ENCODE measurements around the gene HPS5.

The HPS5 gene

GRCh38 chr11:18321578-18321968, 367 bp downstream of the HPS5 start:
- DNase-seq (ENCODE audit: low read depth in 2 of 3, low spot score in 1 of 3): no peak

GRCh38 chr11:18320617-18321016, 1.3 kb downstream of the HPS5 start:
- no peak for DNase-seq (ENCODE audit: low read depth in 2 of 3, low spot score in 1 of 3)

DNA sequence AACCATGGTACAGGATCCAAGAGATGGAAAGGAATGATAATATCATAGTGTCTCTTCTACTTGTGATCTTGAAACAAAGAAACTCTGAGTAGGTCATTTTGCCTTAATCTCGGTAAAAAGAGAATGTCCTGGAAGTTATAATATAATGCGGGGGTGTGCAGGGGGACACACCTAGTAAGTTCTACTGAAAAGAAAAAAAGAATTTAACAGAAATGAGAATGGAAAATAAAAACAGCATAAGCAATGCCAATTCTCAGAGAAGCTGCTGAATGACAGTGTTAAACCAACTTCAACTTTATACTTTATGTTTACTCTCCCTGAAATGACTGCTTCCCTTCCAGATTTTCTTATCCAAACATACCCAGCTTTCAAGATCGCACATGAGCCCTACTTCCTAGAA, 2.0 kb downstream of the HPS5 start:
- DNase-seq (ENCODE audit: low read depth in 2 of 3, low spot score in 1 of 3): no peak

DNA sequence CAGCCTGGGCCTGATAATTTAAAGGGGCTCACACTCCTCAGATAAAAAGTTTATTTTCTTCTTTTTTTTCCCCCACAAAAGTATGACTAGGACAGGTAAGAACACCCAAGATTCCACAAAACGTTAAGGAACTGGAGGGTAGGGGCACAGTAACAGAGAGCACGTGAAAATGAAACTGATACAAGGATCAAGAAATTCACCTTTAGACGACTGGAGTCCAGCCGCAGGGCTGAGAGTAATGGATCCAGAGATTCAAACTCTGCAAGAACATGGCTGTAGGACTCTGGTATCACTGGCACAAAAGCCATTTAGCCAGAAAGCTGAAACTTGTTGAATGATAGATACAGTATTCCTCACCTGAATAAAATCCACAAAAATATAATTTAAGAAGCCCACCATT, 4.4 kb downstream of the HPS5 start:
- DNase-seq (ENCODE audit: low read depth in 2 of 3, low spot score in 1 of 3): no peak

DNA sequence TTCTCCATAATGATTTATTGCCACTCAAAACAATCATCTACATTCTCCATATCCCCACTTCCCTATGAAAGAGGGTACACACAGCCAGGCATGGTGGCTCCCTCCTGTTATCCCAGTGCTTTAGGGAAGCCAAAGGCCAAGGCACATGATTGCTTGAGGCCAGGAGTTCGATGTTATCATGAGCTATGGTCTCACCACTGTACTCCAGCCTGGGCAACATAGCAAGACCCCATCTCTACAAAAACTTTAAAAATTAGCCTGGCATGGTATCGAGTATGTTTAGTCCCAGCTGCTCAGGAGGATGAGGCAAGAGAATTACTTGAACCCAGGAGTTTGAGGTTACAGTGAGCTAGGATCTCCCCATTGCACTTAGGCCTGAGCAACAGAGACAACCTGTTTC, 6.0 kb downstream of the HPS5 start:
- DNase-seq (ENCODE audit: low read depth in 2 of 3, low spot score in 1 of 3): no peak

- DNase-seq (ENCODE audit: low read depth in 2 of 3, low spot score in 1 of 3): no peak
Observed at GRCh38 chr11:18314784-18315523, 7.0 kb downstream of the HPS5 start.

DNA sequence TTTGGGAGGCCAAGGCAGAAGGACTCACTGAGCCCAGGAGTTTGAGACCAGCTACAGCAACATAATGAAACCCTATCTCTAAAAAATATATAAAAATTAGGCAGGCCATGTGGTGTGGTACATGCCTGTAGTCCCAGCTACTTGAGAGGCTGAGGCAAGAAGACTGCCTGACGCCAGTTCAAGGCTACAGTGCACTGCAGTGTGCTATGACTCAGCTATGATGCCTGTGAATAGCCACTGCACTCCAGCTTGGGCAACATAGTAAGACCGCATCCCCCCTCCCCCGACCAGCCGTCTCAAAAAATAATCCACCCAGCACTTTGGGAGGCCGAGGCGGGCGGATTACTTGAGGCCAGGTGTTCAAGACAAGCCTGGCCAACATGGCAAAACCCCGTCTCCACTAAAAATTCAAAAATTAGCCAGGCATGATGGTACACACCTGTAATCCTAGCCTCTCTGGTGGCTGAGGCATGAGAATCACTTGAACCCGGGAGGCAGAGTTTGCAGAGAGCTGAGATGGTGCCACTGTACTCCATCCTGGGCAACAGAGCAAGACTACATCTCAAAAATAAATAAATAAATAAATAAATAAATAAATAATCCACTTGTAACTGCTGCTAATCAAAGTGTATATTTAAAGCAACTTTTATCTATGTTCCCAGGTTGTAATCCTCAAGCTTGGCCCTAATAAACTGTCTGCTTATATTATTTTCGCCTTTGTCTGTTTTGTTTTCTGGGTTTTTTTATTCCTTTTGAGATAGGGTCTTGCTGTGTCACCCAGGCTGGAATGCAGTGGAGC, 7.8 kb downstream of the HPS5 start:
- no peak for DNase-seq (ENCODE audit: low read depth in 2 of 3, low spot score in 1 of 3)

DNA sequence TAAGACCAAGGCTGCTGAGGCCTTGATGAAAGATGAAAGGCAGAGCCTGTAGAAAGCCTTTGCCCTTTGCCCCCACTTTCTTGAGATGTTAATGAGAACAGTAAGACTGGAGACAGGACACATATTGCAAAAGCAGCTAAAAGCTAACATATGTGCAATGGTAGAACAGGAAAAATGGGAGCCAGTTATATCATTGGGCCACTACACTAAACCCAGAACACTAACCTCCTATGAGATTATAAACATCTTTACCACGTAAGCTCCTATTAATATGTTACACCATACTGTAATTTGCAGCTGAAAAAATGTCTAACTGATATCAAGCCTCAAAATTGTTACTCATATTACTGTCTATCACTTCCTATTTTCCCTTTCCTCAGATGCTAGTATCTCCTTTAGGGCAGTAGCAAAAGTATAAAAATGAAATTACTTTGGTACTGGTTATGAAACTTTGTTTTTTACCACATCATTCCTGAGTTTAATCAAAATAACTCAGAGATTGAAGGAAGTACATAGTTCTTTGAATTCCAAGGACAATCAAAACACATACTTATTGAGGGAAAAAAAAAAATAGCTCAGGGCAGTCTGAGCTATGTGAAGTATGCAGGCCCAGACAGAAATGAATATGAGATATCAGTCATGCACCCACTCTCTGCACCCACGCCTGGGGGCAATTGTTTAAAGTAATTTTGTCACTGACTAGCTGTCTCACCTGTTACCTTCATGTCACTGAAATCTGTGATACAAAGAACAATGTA, 9.1 kb downstream of the HPS5 start:
- DNase-seq (ENCODE audit: low read depth in 2 of 3, low spot score in 1 of 3): no peak

- no peak for DNase-seq (ENCODE audit: low read depth in 2 of 3, low spot score in 1 of 3)
Observed at GRCh38 chr11:18312012-18312411, 9.9 kb downstream of the HPS5 start.

GRCh38 chr11:18310800-18311340, 11.1 kb downstream of the HPS5 start:
- no peak for DNase-seq (ENCODE audit: low read depth in 2 of 3, low spot score in 1 of 3)

DNA sequence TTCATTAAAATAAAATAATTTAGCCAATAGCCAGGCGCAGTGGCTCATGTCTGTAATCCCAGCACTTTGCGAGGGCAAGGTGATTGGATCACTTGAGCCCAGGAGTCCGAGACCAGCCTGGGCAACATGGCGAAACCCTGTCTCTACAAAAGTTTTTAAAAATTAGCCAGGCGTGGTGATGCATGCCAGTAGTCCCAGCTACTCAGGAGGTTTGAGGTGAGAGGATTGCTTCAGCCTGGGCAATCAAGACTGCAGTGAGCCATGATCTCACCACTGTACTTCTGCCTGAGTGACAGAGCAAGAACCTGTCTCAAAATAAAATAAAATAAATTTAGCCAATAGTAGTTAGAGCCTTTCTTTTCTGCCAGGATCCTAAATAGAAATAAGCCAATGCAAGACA, 12.2 kb downstream of the HPS5 start:
- DNase-seq (ENCODE audit: low read depth in 2 of 3, low spot score in 1 of 3): no peak

DNA sequence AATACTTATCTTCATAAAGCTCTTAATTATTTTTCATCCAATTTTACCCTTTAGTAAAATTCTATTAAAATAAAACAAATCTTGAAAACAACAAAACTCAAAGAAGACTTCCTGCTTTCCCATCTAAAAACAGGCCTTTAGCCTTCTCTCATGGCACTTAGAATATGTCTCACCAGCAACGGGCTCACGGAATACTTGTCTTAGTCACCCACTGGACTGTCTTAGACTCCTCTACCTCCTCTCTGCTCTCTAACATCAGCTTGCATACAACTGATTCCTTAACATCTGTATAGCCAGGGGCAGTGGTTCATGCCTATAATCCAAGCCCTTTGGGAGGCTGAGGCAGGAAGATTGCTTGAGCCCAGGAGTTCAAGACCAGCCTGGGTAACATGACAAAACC, 13.7 kb downstream of the HPS5 start:
- DNase-seq (ENCODE audit: low read depth in 2 of 3, low spot score in 1 of 3): no peak

DNA sequence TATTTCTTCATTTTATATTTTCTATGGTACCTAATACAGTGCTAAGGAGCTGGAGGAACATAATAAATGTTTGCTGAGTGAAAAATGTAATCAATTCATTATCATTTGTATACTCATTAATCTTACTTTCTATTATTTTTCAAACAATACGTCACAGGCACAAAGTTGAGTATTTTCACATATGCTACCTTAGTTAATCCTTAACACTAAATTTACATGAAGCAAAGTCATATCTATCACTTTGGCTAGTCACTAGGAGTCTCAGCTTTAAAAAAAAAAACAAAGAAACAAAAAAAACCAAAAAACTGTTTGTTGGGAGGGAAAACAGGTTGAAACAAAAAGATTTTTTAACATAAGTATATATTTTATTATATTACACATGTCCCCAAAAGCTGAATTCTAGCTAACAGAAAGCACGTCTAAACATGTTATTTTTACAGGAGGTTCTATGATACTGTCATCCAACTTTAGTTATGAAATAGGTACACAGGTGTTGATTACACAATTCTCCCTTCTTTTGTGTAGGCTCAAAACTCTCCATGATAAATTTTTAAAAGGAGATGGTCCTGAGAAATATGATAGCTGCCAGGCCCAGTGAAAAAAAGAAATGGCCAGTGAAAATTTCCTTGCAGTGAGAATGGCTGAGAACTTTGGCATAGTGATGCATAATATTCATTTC, 14.3 kb downstream of the HPS5 start:
- no peak for DNase-seq (ENCODE audit: low read depth in 2 of 3, low spot score in 1 of 3)

GRCh38 chr11:18304745-18305144, 17.2 kb downstream of the HPS5 start:
- DNase-seq (ENCODE audit: low read depth in 2 of 3, low spot score in 1 of 3): no peak

DNA sequence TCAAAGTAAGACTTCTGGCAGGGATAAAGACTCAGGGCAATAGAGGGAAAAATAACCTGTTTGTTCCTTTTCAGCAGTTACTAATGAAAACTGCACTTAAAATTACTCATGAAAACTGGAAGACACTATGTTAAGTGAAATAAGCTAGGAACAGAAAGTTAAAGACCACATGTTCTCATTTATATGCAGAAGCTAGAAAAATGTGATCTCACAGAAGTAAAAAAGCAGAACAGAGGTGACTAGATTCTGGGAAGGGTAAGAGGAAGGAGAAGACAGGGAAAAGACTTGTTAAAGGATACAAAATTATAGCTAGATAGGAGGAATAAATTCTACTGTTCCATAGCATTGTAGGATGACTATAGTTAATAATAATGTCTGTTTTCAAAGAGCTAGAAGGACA, 22.2 kb downstream of the HPS5 start:
- no peak for DNase-seq (ENCODE audit: low read depth in 2 of 3, low spot score in 1 of 3)

GRCh38 chr11:18295316-18295715, 26.6 kb downstream of the HPS5 start:
- DNase-seq (ENCODE audit: low read depth in 2 of 3, low spot score in 1 of 3): no peak

- DNase-seq (ENCODE audit: low read depth in 2 of 3, low spot score in 1 of 3): no peak
Observed at GRCh38 chr11:18294862-18295261, 27.1 kb downstream of the HPS5 start.

GRCh38 chr11:18288911-18289310, 33.0 kb downstream of the HPS5 start:
- DNase-seq (ENCODE audit: low read depth in 2 of 3, low spot score in 1 of 3): no peak

GRCh38 chr11:18285841-18286240, 36.1 kb downstream of the HPS5 start:
- DNase-seq (ENCODE audit: low read depth in 2 of 3, low spot score in 1 of 3): no peak

DNA sequence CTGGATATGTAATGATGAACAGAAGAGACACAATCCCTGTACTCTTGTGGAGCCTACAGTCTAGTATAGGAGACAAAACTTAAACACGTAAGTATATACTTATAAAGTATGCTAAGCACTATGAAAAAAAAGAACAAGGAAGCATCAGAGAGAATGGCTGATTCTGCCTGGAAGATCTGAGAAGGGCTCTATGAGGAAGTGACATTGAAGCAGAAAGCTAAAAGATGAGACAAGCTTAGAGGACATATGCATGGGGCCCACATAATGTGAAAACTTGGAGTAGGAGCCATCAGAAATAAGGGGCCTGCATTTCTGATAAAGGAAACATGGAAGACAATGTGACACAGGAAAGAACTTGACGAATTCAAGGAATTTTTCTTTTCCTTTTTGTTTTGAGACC, 39.3 kb downstream of the HPS5 start:
- DNase-seq (ENCODE audit: low read depth in 2 of 3, low spot score in 1 of 3): no peak

GRCh38 chr11:18280438-18281045, 41.4 kb downstream of the HPS5 start:
- no peak for DNase-seq (ENCODE audit: low read depth in 2 of 3, low spot score in 1 of 3)

All from stimulated activated CD4-positive, alpha-beta T cell treated with anti-CD3 and anti-CD28 coated beads, Interleukin-12 subunit alpha, Interleukin-12 subunit beta, amount 100 ng/mL, for 48 hours (primary cell).